Cardiac fibroblast (primary cell): Measurements from ENCODE around the gene FAF1.

Experiments
- DNase-seq, 2 donors: peaks; one replicate each; pipeline versions ENCODE4 v3.0.0 to v3.0.0-alpha.2; 2010; ENCODE audit warnings: low read depth in 2 of 2
- H3K4me3 ChIP-seq, 2 donors: replicated peaks in 1 of 2; 1 replicate in 1 of 2; 2 replicates in 1 of 2; pipeline ENCODE4 v1.5.1; 2011; ENCODE audit warnings: low read depth in 2 of 2, low read length in 2 of 2, mild to moderate bottlenecking in 2 of 2, moderate library complexity in 1 of 2
- CTCF ChIP-seq: IDR thresholded peaks from one replicate; pipeline ENCODE4 v1.5.1; 2011; ENCODE audit warnings: low read depth, mild to moderate bottlenecking, low read length, inconsistent platforms

Gene FAF1

GRCh38 chr1:50705699-50706098, 254.4 kb downstream of the FAF1 start:
- H3K4me3 ChIP-seq: no peak overlapping the region
- no peak for TF ChIP-seq CTCF
- no peak for DNase-seq

- no peak for TF ChIP-seq CTCF
- H3K4me3 ChIP-seq: no peak overlapping the region
- no peak for DNase-seq
These were observed 255.0 kb downstream of the FAF1 start for GRCh38 chr1:50705041-50705440.

GRCh38 chr1:50704126-50704525, 255.9 kb downstream of the FAF1 start:
- no peak overlapping the region for H3K4me3 ChIP-seq
- TF ChIP-seq CTCF: peak; percentile 79
- DNase-seq: peak; percentile 56 to 59

- no peak overlapping the region for H3K4me3 ChIP-seq
- DNase-seq: no peak
- no peak for TF ChIP-seq CTCF
These were observed 256.8 kb downstream of the FAF1 start for GRCh38 chr1:50703240-50703639.

- no peak for TF ChIP-seq CTCF
- no peak overlapping the region for H3K4me3 ChIP-seq
- no peak for DNase-seq
These were observed 257.7 kb downstream of the FAF1 start for GRCh38 chr1:50702395-50702794.

GRCh38 chr1:50701706-50702317, 258.3 kb downstream of the FAF1 start:
- no peak for TF ChIP-seq CTCF
- no peak overlapping the region for H3K4me3 ChIP-seq
- no peak for DNase-seq

- DNase-seq: no peak
- H3K4me3 ChIP-seq: no peak overlapping the region
- no peak for TF ChIP-seq CTCF
These were observed 259.4 kb downstream of the FAF1 start for GRCh38 chr1:50700621-50701020.
